NCI-H2227 (cell line): ENCODE results near the gene ZNF341.
A peak's percentile ranks its signal among the peaks of the same experiment; 100 is the strongest.

Experiments used
- DNase-seq: peaks from one replicate; lab custom pipeline; 2025; ENCODE audit not compliant: unreplicated experiment; lab: John Stamatoyannopoulos, UW

ZNF341 gene

DNA sequence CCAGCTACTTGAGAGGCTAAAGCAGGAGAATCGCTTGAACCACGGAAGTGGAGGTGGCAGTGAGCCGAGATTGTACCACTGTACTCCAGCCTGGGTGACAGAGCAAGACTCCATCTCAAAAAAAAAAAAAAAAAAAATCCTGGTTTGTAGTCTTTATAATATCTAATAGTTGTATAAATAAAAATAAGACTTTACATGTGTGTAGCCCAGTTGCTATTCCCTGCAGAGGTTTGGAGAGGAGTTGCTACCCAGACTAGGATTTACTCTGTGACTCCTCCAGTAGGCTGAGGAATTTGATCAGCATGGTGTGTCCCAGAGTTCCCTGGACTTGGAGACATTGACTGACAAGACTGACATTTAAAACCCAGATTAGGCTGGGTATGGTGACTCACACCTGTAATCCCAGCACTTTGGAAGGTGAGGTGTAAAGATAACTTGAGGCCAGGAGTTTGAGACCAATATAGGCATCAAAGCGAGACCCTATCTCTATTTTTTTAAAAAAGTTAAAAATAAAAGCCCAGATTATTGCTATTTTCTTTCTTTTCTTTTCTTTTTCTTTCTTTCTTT is 89.6 kb downstream of the ZNF341 start:
- no peak for DNase-seq

GRCh38 chr20:33822423-33822822 is 90.6 kb downstream of the ZNF341 start:
- no peak for DNase-seq

- DNase-seq = no peak
These were observed 91.2 kb downstream of the ZNF341 start for GRCh38 chr20:33822991-33823390.

GRCh38 chr20:33824852-33825251 is 93.1 kb downstream of the ZNF341 start:
- no peak for DNase-seq

DNA sequence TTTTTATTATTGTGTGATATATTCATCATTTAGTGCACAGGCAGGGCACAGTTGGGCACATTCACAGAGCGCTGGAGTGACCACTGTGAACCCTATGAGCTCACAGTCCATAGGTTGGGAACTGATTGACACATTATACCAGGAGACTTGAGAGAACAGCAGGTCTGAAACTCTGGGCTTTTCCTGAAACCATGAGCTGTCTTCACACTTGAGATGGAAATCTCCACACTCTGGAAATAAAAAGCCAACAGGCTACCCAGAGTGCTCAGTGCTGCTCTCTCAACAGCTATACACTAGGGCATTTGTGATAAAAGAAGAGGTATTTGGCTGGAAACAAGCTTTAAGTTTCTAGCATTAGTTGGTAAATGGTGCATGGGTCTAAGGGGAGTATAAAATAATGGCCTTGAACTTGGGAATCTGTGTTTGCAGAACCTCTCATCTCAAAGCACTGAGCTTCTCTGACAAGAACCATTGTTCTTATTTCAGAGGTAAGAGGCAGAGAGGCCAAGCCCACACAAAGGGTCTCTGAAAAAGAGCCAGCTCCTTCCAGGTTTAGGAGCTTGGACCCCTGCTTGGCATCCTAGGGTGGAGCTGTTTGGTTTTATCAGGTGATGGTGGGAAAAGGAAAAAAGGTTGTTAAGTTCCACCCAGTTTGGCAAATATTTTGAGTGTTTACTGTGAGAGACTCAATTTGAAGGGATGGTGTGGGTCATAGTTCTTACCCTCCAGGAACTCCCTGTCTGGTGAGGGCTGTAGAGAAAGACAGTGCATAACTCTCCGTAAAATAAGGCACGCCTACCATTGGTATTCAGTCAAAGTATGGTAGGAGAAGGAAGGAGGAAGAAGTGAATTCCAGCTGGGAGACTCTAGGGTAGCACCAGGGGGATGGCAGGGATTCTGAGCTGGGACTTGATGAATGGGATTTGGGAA is 93.8 kb downstream of the ZNF341 start:
- no peak for DNase-seq

DNA sequence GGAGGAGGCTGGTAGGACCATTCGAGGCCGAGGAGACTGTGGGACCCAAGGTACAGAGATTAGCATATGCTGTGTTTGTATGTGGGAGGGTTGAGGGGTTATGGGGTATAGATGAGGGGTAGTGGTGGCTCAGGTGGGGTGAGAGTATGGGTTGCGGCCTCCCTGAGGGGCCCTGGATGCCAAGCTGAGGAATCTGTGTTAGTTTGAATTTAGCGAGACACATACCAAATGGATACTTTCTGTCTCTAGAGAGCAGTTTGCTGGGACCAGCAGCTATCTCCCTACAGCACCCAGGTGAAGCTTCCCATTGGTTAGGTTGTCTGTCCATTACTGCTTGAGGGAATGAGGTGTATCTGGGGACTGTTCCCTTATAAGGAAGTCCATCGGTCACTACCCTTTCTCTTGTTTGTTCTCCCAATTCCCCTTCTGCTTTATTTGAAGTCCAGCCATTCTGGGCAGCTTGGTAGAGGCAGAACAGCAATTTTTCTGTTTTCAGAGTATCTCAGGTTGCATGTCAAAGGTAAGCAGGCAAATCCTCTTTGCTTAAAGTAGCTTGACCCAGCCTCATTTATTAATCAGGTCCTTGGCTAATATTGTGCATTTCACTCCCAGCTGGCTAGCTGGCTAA is 94.6 kb downstream of the ZNF341 start:
- DNase-seq = no peak

DNA sequence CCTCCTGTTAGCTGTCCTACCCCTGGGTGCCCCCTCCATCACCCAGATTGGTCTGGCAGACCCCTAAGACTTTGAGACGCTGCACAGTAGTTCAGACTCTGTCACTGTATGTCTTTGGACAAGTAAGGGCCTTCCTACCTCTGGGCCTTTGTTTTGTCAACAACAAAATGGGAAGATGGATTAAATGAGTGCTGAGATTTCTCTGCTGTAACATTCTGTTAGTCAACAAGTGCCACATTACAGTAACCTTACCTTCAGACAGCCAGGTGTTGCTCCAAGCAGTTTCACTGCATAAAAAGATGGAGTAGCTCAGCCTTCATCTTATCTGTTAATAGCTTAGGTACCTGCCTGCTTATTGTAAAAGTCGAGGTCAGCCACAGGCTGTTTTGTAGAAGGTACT is 95.3 kb downstream of the ZNF341 start:
- no peak for DNase-seq

DNA sequence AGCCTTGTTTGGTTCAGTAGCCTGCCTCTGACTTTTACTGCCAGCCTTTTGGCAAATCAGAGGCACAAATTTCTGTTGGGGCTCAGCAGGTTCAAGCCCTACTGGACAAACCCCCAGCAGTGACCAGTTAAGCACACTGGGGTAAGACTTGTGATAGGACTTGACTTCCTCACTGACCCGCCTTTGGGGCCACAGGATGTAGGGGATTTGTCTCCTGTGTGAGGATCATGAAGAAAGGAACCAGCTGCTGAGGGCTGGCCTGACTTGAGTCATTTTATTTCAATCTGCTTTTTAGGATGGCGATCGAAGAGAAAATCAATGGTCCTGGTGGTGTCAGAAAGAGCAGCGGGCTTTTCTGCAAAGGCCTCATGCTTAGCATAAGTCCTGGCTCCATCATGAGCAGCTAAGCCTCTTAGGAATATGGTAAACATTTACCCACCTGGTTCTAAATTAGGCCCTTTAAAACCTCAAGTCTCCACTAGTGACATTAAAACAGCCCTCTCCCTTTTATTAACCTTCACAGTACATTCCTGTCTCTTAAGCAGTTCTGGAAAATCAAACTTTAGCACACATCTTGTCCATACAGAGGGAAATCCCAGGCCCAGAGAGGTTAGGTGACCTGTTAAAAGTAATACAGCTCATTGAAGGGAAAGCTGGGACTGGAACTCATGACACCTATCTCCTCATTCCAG is 96.0 kb downstream of the ZNF341 start:
- no peak for DNase-seq

DNA sequence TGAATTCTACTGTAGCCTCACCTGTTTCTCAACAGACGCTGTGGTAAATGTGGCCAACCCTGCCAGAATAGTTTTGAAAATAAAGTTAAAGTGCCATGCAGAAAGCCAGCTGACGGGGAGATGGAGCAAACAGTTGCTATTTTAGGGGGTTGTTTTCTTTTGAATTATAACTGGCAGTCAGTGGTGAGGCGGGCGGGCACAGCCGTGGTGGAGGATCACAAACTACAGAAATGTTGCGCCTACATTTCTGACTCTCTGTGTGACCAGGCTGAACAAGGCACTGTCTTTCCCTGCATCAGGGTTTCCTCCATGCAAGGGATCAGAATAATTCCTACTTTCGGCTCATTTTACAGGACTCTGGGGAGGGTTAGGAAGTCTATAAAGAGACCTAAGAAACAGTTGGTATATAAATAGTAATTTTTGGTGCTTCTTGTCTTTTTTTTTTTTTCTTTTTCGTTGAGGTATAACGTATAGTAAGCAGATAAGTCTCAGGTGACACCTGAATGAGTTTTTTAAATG is 96.6 kb downstream of the ZNF341 start:
- no peak for DNase-seq

GRCh38 chr20:33828967-33829560 is 97.3 kb downstream of the ZNF341 start:
- DNase-seq = no peak

DNA sequence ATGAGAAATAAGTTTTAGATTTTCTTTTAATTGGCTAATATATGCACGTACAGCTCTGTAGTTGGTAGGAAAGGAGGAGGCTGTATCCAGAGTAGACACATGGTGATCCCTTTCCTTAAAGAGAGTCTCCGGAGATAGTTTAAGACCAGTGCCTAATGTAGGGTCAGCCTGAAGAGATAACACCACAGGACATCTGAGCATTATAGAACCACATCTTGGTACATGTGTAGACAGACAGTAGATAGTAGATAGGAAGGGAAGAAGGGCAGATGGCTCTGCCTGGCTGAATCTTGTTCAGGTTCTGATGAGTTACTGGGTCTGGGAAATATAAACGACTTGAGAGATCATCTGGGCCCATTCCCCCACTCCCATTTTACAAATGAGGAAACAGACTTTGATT is 97.8 kb downstream of the ZNF341 start:
- DNase-seq = no peak

GRCh38 chr20:33830371-33830770 is 98.6 kb downstream of the ZNF341 start:
- peak; percentile 80 for DNase-seq

DNA sequence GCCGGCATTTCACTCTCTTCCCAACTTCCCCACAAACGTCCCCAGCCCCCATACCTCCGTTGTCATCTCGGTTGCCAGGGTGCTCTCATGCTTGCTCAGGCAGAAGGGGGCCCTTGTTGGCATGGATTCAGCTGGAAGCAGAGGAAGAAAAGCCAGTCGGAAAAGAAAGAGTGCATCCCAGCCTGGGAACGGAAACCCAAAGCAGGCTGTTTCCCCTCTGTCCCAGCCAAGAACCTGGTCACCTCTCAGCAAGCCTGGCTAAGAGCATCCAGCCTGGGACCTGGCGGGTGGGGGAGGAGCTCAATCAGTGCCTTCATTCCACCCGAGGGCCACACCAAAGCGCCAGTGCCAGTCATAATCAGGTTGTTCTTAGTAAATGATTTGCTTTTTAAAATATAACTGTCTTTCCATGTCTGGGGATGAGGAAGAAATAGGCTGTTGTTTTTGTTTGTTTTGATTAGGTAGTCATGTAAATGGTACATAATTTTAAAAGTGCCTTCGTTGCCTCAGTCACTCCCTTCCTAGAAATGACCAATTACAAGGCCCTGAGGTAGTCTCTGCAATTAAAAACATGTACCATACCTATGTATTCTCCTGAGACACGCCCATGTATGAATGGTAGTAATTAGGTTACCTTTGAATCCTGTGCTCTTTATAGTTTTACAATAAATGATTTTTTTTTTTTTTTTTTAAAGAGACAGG is 100.5 kb downstream of the ZNF341 start:
- DNase-seq = peak; percentile 39

DNA sequence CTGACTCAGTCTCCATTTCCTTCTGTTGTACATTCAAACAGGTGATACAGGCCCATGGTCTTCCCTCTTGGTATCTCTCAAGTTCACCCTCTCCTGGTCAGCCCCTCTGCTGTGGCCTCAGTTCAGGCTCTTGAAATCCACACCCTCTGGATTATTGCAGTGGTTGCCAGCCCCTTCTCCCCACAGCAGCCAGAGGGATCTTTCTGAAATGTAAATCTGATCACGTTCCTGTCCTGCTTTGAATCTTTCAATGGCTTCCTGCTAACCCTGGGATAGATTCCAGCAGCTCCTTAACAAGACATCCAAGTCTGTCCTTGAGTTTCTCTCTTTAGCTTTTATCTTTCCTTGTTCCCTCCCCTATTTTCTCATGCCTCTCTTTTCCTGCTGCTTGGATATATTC is 101.5 kb downstream of the ZNF341 start:
- no peak for DNase-seq

DNA sequence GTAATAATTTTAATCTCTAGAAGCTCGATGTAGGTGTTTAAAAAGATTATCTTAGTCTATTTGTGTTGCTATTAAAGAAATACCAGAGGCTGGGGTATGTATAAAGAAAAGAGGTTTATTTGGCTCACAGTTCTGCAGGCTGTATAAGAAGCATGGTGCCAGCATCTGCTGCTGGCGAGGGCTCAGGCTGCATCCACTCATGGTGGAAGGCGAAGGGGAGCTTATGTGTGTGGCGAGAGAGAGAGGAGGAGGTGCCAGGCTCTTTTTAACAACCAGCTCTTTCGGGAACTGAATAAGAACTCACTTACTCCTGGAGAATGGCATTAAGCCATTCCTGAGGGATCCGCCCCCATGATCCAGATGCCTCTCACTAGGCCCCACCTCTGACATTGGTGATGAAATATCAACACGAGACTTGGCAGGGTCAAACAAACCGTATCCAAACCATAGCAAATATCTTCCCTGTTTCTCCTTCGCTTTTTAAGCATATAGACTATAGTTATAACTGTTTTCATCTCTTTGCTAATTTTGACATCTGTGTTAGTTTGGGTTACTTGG is 103.9 kb downstream of the ZNF341 start:
- no peak for DNase-seq

- DNase-seq = no peak
These were observed 104.5 kb downstream of the ZNF341 start for GRCh38 chr20:33836277-33836676.

- DNase-seq = no peak
These were observed 105.5 kb downstream of the ZNF341 start for GRCh38 chr20:33837096-33837830.

- no peak for DNase-seq
These were observed 106.5 kb downstream of the ZNF341 start for GRCh38 chr20:33838035-33838864.
